ENCODE data around the gene MYH6. TPM values are rescaled to one million over a fixed set of nuclear protein-coding genes. Genes with fewer than 3 reads are reported as not detected.

Gene MYH6
- total RNA-seq, 4 donors from 2014 or later: 0.07 TPM; not detected in 3

DNA sequence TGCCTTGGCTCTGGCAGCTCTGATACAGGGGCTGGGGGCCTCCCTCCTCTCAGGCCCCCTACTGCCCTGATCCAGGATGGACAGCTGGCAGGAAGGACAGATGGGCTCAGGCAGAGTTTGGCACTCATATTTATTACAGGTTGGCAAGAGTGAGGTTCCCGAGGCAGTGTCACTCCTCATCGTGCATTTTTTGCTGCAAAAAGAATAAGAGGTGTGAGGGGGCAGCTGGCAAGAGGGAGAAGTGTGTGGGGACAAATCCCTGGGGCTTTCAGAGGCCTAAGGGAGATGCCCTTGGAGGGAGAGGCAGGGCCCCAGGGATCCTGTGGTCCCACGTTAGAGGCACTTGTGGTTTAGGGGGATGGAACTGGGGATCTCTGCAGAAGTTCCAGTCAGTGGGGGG, 26.2 kb downstream of the MYH6 start:
- no peak for TF ChIP-seq CTCF (IDR thresholded peaks at IDR 0.05)
- TF ChIP-seq POLR2A (IDR thresholded peaks at IDR 0.05): no peak
- H3K36me3 ChIP-seq: no peaks in the 10 kb centered on the region
- H3K27me3 ChIP-seq: no peaks in the 10 kb centered on the region
- intact Hi-C loops (cut with DNase I; ENCODE audit: low total_unique reads): no loop called here
- DNase-seq: no peak
- no peaks in the 10 kb centered on the region for H3K9me3 ChIP-seq
- no peak overlapping the region for H3K4me3 ChIP-seq
- H3K27ac ChIP-seq: no peak overlapping the region
- no peaks in the 10 kb centered on the region for H3K4me1 ChIP-seq

- TF ChIP-seq POLR2A (IDR thresholded peaks at IDR 0.05) (no peak), CTCF (IDR thresholded peaks at IDR 0.05) (no peak)
- Histone ChIP-seq H3K27me3 (no peaks in the 10 kb centered on the region), H3K27ac (no peak overlapping the region), H3K4me3 (no peak overlapping the region), H3K9me3 (no peaks in the 10 kb centered on the region), H3K36me3 (no peaks in the 10 kb centered on the region), H3K4me1 (no peaks in the 10 kb centered on the region)
- no peak for DNase-seq
- intact Hi-C loops (cut with DNase I; ENCODE audit: low total_unique reads): no loop called here
Measured at GRCh38 chr14:23380976-23381375, 27.1 kb downstream of the MYH6 start.

GRCh38 chr14:23380197-23380914, 27.7 kb downstream of the MYH6 start:
- Histone ChIP-seq H3K36me3 (no peaks in the 10 kb centered on the region), H3K4me1 (no peaks in the 10 kb centered on the region), H3K27me3 (no peaks in the 10 kb centered on the region), H3K4me3 (no peak overlapping the region), H3K27ac (no peak overlapping the region), H3K9me3 (no peaks in the 10 kb centered on the region)
- TF ChIP-seq POLR2A (IDR thresholded peaks at IDR 0.05): no peak
- TF ChIP-seq CTCF (IDR thresholded peaks at IDR 0.05): no peak
- no peak for DNase-seq
- intact Hi-C loops (cut with DNase I; ENCODE audit: low total_unique reads): no loop called here

GRCh38 chr14:23379366-23380196, 28.5 kb downstream of the MYH6 start:
- H3K9me3 ChIP-seq: no peaks in the 10 kb centered on the region
- H3K27me3 ChIP-seq: no peaks in the 10 kb centered on the region
- no peaks in the 10 kb centered on the region for H3K4me1 ChIP-seq
- H3K4me3 ChIP-seq: no peak overlapping the region
- TF ChIP-seq POLR2A (IDR thresholded peaks at IDR 0.05) (no peak), CTCF (IDR thresholded peaks at IDR 0.05) (peak; percentile 84 to 89 (median 86))
- no peaks in the 10 kb centered on the region for H3K36me3 ChIP-seq
- peak in 1 of 2 donors; percentile 54 for DNase-seq
- no peak overlapping the region for H3K27ac ChIP-seq
- intact Hi-C loops (cut with DNase I; ENCODE audit: low total_unique reads): loop anchor here (5.0 kb wide), 1 partner anchor 52 kb away; no protein-coding TSS in a partner anchor
